ENCODE results near the gene SLC23A3.

SLC23A3 gene

GRCh38 chr2:219112062-219112406 lies 57.8 kb downstream of the SLC23A3 start:
- DNase-seq (ENCODE audit: low read depth in 2 of 2) = no peak

Measured in activated CD8-positive, alpha-beta memory T cell treated with anti-CD3 and anti-CD28 coated beads for 4 hours (primary cell).